Stomach smooth muscle (tissue), 2 donors: ENCODE data around the gene MRPL28.

Experiments used
- H3K27ac ChIP-seq: one replicate; pipeline ENCODE4 v1.7.0; 2013; ENCODE audit warnings: mild to moderate bottlenecking, low read length, inconsistent platforms
- H3K27me3 ChIP-seq, 2 donors: one replicate each; pipeline ENCODE4 v1.7.0; 2013; ENCODE audit warnings: low read length in 2 of 2; ENCODE audit not compliant: insufficient read depth in 2 of 2, control insufficient read depth in 1 of 2
- H3K36me3 ChIP-seq, 2 donors: one replicate each; pipeline ENCODE4 v1.7.0; 2013; ENCODE audit warnings: low read length in 2 of 2; ENCODE audit not compliant: control insufficient read depth in 2 of 2, insufficient read depth in 2 of 2
- H3K4me1 ChIP-seq: one replicate; pipeline ENCODE4 v1.7.0; 2013; ENCODE audit warnings: low read length; ENCODE audit not compliant: control insufficient read depth, insufficient read depth
- H3K4me3 ChIP-seq, 2 donors: one replicate each; pipeline ENCODE4 v1.7.0; 2013; ENCODE audit warnings: low read length in 2 of 2
- H3K9ac ChIP-seq, 2 donors: one replicate each; pipeline ENCODE4 v1.7.0; 2013; ENCODE audit warnings: low read length in 2 of 2, mild to moderate bottlenecking in 1 of 2
- H3K9me3 ChIP-seq, 2 donors: one replicate each; pipeline ENCODE4 v1.7.0; 2013; ENCODE audit warnings: low read length in 2 of 2; ENCODE audit not compliant: control insufficient read depth in 2 of 2
- donor health status: healthy.
- donor health status: Pancreatic carcinoma.

MRPL28 gene

GRCh38 chr16:400061-400591 is 29.8 kb upstream of the MRPL28 start:
- peaks cover 21% of the 10 kb centered on the region for H3K4me1 ChIP-seq
- no peak overlapping the region for H3K9ac ChIP-seq
- H3K36me3 ChIP-seq = peaks cover 3 to 9% of the 10 kb centered on the region in 2 donors
- H3K4me3 ChIP-seq = peak overlapping the region in 1 of 2 donors; percentile 81
- H3K9me3 ChIP-seq = no peaks in the 10 kb centered on the region
- peak overlapping the region; percentile 46 for H3K27ac ChIP-seq
- no peaks in the 10 kb centered on the region for H3K27me3 ChIP-seq

- Histone ChIP-seq H3K27me3 (no peaks in the 10 kb centered on the region), H3K9ac (no peak overlapping the region), H3K27ac (peak overlapping the region; percentile 78), H3K4me1 (peaks cover 21% of the 10 kb centered on the region), H3K4me3 (no peak overlapping the region), H3K9me3 (no peaks in the 10 kb centered on the region), H3K36me3 (peaks cover 3 to 9% of the 10 kb centered on the region in 2 donors)
These were observed 29.1 kb upstream of the MRPL28 start for GRCh38 chr16:399340-400019.

GRCh38 chr16:398561-399339 is 28.4 kb upstream of the MRPL28 start:
- Histone ChIP-seq H3K9me3 (no peaks in the 10 kb centered on the region), H3K27ac (peak overlapping the region; percentile 78), H3K4me3 (peak overlapping the region in 1 of 2 donors; percentile 67), H3K36me3 (peaks cover 3 to 9% of the 10 kb centered on the region in 2 donors), H3K9ac (peak overlapping the region in 1 of 2 donors; percentile 66), H3K4me1 (peaks cover 21% of the 10 kb centered on the region), H3K27me3 (no peaks in the 10 kb centered on the region)

- H3K4me1 ChIP-seq = peaks cover 21% of the 10 kb centered on the region
- H3K27me3 ChIP-seq = no peaks in the 10 kb centered on the region
- H3K36me3 ChIP-seq = peaks cover 3 to 9% of the 10 kb centered on the region in 2 donors
- H3K4me3 ChIP-seq = peak overlapping the region in 1 of 2 donors; percentile 67
- H3K27ac ChIP-seq = peak overlapping the region; percentile 78
- no peaks in the 10 kb centered on the region for H3K9me3 ChIP-seq
- H3K9ac ChIP-seq = peak overlapping the region in 1 of 2 donors; percentile 66
These were observed 27.5 kb upstream of the MRPL28 start for GRCh38 chr16:397736-398332.

GRCh38 chr16:397135-397661 is 26.9 kb upstream of the MRPL28 start, which contains the start of gene NME4:
NME4 (plus strand) TSS chr16:397199; CDS start chr16:397223, 24 bp downstream.
- Histone ChIP-seq H3K9me3 (no peaks in the 10 kb centered on the region), H3K4me3 (peak within 1 kb of the TSS; percentile 67 to 76), H3K4me1 (peaks cover 21% of the 10 kb centered on the region), H3K36me3 (peaks cover 3 to 9% of the 10 kb centered on the region in 2 donors), H3K27me3 (no peaks in the 10 kb centered on the region), H3K9ac (peak within 1 kb of the TSS; percentile 60 to 69), H3K27ac (peak within 1 kb of the TSS; percentile 78)

- Histone ChIP-seq H3K4me3 (peak overlapping the region; percentile 67 to 76), H3K9ac (peak overlapping the region; percentile 60 to 69), H3K4me1 (peaks cover 23% of the 10 kb centered on the region), H3K27ac (peak overlapping the region; percentile 75), H3K9me3 (no peaks in the 10 kb centered on the region), H3K27me3 (no peaks in the 10 kb centered on the region), H3K36me3 (peaks cover 3 to 9% of the 10 kb centered on the region in 2 donors)
These were observed 26.3 kb upstream of the MRPL28 start for GRCh38 chr16:396605-397004.

GRCh38 chr16:396199-396598 is 25.9 kb upstream of the MRPL28 start:
- peaks cover 3 to 9% of the 10 kb centered on the region in 2 donors for H3K36me3 ChIP-seq
- no peaks in the 10 kb centered on the region for H3K9me3 ChIP-seq
- peak overlapping the region in 1 of 2 donors; percentile 76 for H3K4me3 ChIP-seq
- H3K27me3 ChIP-seq = no peaks in the 10 kb centered on the region
- peaks cover 23% of the 10 kb centered on the region for H3K4me1 ChIP-seq
- peak overlapping the region in 1 of 2 donors; percentile 60 for H3K9ac ChIP-seq
- H3K27ac ChIP-seq = peak overlapping the region; percentile 75

GRCh38 chr16:392450-393030 is 22.2 kb upstream of the MRPL28 start:
- Histone ChIP-seq H3K27ac (no peak overlapping the region), H3K4me3 (no peak overlapping the region), H3K9ac (no peak overlapping the region), H3K27me3 (no peaks in the 10 kb centered on the region), H3K9me3 (no peaks in the 10 kb centered on the region), H3K4me1 (peaks cover 13% of the 10 kb centered on the region), H3K36me3 (no peaks in the 10 kb centered on the region)

- Histone ChIP-seq H3K27me3 (no peaks in the 10 kb centered on the region), H3K4me3 (no peak overlapping the region), H3K9ac (no peak overlapping the region), H3K36me3 (no peaks in the 10 kb centered on the region), H3K9me3 (no peaks in the 10 kb centered on the region), H3K4me1 (peaks cover 13% of the 10 kb centered on the region), H3K27ac (no peak overlapping the region)
These were observed 21.6 kb upstream of the MRPL28 start for GRCh38 chr16:391885-392335.

- Histone ChIP-seq H3K4me1 (peaks cover 9% of the 10 kb centered on the region), H3K27ac (no peak overlapping the region)
These were observed 19.0 kb upstream of the MRPL28 start for GRCh38 chr16:389352-389751.

More at GRCh38 chr16:389352-389751, 19.0 kb upstream of the MRPL28 start:
- no peak overlapping the region for H3K9ac ChIP-seq
- H3K4me3 ChIP-seq = no peak overlapping the region
- no peaks in the 10 kb centered on the region for H3K9me3 ChIP-seq
- no peaks in the 10 kb centered on the region for H3K36me3 ChIP-seq
- H3K27me3 ChIP-seq = no peaks in the 10 kb centered on the region
